HG03575 (cell line): ENCODE measurements around the gene VEPH1.
"Not testable (repeated sequence)": the region's sequence is repeated elsewhere in the genome, so short reads cannot be mapped to it uniquely, and the experiment has no call there.

Source experiments
- ATAC-seq: cut with Tn5 transposase; IDR thresholded peaks from one replicate; pipeline ENCODE4 v1.9.1; 2021; ENCODE audit not compliant: unreplicated experiment, insufficient number of reproducible peaks, low FRiP score; ENCODE audit errors: extremely low read depth

Gene VEPH1

DNA sequence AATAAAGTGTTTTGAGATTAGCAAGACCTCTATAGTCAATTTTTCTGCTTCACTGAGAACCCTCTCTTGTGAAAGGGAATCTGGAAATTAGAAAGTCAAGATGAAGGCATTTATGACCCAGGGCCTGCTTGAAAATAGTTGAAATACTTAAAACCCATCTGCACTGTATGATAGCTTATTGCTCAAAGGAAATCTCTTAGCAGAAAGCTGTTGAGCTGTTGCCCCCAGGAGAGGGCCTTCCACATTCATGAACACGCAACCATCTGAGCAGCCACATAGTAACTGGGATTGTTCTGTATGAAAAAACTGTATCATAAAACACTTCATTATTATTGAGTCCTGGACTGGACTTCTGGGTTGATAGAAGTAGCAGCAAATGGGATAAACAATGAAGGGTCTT, 173.0 kb downstream of the VEPH1 start:
- no peak for ATAC-seq

DNA sequence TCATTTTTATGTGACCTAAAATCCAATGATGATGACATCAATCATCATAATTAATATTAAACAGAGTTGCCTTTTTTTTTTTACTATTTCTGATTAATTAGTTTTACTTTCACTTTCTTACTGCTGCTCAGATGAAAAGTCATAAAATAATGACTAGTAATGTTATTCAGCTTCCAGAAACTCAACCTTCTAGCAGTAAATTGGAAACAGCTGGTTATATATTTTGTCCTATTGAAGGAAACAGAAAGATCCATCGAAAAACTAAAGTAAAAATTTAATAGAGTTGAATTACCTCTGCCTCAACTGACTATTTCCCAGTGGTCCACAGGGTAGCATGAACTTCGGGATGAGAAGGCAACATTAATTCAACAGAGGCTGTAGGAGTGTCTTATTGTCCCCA, 173.7 kb downstream of the VEPH1 start:
- ATAC-seq, result no peak

DNA sequence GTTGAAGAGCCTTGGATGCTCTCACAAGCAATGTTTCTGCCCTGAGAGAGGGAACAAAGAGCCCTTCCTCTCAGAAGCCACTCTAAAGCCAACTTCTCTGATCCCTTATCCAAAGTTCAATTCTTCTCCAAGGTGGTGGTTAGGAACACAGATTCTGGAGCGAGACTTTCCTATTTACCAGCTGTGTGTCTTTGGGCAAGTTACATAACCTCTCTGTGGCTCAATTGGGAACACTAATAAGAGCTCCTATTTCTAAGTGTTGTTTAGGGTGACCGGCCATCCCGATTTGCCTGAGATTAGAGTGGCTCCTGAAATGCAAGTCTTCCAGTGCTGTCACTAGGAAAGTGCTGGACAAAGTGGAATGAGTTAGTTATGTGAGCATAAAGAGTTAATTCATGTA, 175.4 kb downstream of the VEPH1 start:
- ATAC-seq, result no peak

DNA sequence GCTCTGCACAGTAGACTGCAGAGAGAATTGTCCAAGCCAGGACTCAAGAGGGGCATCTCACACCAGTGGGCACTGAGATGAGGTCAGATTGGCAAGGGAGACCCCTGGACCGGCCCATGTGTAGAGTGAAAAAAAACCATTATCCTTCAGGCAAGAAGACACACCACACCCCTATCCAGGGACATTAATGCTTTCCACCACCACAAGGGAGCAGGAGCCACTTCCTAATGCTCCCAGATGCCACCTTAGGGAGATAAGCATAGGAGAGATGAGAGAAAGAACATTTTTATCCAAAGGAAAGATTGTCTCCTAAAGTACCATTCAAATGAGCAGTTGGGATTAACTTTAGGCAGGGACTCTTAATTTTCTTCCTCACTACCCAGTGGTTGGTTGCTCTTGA, 176.2 kb downstream of the VEPH1 start:
- ATAC-seq, result no peak

DNA sequence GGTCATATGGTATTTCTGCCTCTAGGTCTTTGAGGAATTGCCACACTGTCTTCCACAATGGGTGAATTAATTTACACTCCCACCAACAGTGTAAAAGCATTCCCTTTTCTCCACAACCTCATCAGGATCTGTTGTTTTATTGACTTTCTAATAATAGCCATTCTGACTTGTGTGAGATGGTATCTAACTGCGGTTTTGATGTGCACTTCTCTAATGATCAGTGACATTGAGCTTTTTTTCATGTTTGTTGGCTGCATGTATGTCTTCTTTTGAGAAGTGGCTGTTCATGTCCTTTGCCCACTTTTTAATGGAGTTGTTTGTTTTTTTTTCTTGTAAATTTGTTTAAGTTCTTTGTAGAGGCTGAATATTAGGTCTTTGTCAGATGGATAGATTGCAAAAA, 178.3 kb downstream of the VEPH1 start:
- ATAC-seq, result not testable (repeated sequence)

GRCh38 chr3:157323360-157323759, 179.9 kb downstream of the VEPH1 start:
- ATAC-seq, result no peak

DNA sequence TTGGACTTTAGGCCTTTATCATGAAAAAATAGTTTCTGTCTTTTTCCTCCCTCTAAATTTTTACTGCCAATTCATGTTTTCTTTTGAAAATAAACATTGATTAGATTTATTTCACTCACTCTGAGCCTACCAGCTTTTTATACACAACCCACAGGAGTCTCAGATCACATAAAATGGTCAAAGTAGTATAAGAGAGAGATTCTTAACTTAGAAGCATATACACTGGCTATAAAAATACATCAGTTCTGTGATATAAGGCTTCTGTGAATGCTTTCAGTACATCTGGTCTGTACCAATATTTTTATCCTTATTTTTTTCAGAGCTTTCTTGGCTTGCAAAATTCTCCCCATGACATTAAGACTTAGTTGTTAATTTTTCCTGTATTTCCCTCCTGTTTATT, 183.5 kb downstream of the VEPH1 start:
- ATAC-seq, result no peak

DNA sequence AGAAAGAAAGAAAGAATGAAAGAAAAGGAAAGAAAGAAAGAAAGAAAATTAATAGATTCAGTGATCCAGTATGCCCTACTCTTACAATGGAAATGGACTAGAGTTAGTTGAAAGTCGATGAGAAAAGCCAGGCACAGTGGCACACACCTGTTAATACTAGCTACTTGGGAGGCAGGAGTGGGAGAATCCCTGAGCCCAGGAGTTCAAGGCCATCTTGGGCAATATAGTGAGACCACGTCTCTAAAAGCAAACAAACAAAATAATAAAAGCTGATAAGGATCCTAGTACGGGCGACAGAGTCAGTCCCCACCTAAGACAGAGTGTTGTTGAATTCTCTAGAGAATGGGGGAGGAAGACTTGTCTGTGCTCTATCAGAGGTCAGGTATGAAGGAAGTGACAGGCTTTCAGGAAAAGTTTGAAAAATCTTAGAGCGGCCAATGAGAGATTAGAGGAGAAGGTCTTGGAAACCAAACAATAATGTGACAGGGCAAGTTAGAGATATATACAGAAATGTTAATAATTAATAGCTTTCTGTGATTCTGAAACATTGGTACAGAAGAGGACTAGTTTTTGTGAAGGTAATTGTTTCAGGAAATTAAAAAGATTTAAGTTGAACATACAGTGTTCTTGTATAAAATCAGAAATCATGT, 184.5 kb downstream of the VEPH1 start:
- no peak for ATAC-seq

- ATAC-seq, result no peak
Observed at GRCh38 chr3:157317895-157318294, 185.3 kb downstream of the VEPH1 start.

GRCh38 chr3:157313186-157313585, 190.0 kb downstream of the VEPH1 start:
- ATAC-seq, result no peak

DNA sequence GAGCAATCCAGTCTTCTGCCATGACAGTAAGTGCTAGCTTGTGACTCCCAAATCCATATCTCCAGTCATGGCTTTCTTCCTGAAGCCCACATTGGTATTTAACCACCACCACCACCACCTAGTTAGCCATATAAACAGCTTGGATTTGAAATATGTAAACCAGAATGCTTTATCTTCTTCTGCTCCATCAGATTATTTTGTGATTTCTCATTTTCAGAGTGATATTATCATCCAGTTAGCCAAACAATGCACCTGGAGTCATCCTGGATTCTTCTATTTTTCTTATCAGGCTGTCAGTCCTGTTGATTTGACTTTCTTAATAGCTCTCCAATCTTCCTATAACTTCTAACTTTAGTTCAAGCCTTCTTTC, 190.9 kb downstream of the VEPH1 start:
- ATAC-seq, result no peak

- no peak for ATAC-seq
Observed at GRCh38 chr3:157311633-157312375, 191.4 kb downstream of the VEPH1 start.

DNA sequence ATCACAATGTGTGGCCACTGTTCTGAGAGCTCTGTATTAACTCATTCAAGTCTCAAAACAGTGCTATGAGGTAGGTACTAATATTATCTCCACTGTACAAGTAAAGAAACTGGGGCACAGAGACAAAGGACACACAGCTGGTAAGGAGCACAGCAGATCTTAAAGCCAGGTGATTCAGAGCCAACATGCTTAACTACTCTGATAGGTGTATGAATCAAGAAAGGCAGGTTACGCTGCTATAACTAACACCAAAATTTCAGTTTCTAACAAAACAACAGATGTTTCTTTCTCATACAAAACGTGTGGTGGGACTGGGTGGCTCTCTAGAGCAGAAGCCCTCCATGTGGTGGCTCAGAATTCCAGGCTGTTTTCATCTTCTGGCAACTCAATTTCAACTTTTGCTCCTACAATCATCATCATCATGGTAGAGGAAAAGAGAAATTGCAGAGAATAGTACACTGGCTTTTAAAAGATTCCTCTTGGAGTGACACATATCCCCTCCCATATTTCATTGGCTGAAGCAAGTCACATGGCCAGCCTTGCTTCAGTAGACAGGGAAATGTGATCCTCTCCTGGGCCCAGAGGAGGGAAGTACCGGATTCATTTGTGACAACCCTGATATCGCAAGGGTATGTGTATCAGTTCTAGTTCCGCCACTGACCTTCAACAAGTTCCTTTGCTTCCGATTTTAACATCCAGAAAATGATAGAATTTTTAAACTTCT, 192.7 kb downstream of the VEPH1 start:
- ATAC-seq, result no peak

- no peak for ATAC-seq
Observed at GRCh38 chr3:157306502-157306901, 196.7 kb downstream of the VEPH1 start.

GRCh38 chr3:157305392-157305791, 197.8 kb downstream of the VEPH1 start:
- ATAC-seq, result no peak

GRCh38 chr3:157301755-157302154, 201.5 kb downstream of the VEPH1 start:
- no peak for ATAC-seq

DNA sequence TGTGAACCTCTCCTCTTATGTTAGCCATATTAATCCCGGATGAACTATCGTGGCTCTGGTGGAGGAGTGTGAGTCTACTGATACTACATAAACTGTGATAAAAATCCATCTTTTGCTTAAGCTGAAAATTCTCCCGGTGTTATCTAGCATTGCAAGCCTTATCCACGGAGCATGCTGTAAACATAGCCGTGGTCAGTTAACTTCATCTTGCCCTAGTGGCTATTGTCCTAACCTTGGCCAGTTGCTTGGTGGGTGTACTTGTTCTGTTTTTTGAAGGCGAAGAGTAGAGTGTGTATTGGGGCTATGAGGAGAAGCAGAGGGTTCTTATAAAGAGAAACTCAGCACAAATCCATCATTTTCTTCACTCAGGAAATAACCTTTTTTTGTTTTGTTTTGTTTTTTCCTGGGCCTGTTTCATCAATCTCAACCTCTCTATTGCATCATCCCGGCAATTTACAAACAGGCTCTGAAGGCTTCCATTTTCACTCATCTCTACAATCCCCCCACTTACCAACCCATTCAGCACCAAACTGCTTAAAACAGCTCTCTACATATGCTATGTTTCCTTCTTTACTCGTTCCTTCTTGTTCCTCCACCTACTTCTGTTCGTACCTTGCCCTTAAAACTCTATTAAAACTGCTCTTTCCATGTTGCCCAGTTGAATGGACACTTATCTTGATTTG, 202.1 kb downstream of the VEPH1 start:
- ATAC-seq, result no peak

GRCh38 chr3:157300094-157300493, 203.1 kb downstream of the VEPH1 start:
- no peak for ATAC-seq

- no peak for ATAC-seq
Observed at GRCh38 chr3:157297328-157297915, 205.8 kb downstream of the VEPH1 start.
